GM19395 (cell line): ENCODE measurements around the gene VIL1.

ENCODE experiments used
- ATAC-seq: cut with Tn5 transposase; IDR thresholded peaks from one replicate; pipeline ENCODE4 v1.9.1; 2021; ENCODE audit warnings: mild to moderate bottlenecking, moderate library complexity; ENCODE audit not compliant: unreplicated experiment

Gene VIL1

DNA sequence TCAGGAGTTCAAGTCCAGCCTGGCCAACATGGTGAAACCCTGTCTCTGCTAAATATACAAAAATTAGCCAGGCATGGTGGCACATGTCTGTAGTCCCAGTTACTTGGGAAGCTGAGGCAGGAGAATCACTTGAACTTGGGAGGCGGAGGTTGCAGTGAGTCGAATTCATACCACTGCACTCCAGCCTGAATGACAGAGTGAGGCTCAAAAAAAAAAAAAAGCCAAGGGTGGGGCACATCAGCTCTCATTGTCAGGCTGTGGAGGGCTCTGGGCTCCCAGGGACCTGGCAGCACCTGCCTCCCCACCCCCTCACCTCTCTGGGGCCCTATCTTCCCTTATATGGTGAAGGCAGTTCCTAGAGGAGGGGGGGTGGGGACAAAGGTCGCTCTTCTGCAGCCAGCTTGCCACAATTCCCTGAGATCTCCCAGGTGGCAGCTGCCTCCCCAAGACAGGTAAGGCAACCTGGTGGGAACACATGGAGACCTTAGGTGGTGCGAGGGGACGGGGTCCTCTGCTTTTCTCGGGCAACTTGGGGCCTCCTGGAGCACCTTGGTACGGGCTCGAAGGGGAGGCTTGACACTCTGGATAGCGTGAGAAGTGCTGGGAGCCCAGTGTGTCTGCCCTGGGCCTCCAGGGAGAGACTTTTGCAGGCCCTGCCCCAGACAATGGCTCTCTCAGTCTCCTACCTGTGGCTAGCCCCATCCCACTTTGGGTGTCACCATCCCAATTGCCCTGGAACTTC is at the start of gene VIL1:
Gene VIL1, plus strand, starts transcription at position 407 of the 742 bp plus-strand sequence. CDS start 4,656 bp downstream, outside the sequence.
- ATAC-seq, result no peak

DNA sequence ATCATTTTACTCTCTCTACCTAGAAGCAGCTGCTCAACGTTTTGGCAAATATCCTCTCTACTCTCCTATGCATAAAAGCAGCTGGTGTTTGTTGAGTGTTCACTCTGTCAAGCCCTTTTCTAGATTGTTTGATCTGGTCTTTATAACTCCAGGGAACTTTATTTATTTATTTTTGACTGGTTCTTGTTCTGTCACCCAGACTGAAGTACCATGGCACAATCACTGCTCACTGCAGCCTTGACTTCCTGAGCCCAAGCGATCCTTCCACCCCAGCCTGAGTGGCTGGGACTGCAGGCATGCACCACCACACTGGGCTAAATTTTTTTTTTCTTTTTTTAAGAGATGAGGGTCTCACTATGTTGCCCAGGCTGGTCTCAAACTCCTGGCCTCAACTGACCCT is 49.6 kb upstream of the VIL1 start:
- no peak for ATAC-seq

DNA sequence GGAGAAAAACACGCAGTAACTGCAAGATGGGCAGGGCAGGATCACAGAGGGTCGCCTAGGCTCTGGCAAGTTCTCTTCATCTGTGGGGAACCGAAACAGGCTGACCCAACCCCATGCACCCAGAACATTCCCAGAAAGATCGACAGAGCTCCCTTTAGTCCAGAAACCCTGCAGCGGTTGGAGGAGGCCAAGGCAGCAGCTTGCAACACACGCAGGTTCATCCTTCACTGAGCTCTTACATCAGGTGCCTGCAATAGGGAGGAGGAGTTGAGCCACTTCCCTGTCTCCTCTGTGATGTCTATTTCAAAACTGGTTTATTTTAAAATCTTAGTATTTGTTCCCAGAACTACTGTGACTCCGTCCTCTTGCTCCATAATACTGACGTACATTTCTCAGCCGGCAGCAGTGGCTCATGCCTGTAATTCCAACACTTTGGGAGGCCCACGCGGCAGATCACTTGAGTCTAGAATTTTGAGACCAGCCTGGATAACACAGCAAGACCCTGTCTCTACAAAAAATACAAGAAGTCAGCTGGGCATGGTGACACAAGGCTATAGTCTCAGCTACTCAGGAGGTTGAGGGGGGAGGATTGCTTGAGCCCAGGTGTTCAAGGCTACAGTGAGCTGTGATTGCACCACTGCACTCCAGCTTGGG is 48.4 kb upstream of the VIL1 start:
- no peak for ATAC-seq

DNA sequence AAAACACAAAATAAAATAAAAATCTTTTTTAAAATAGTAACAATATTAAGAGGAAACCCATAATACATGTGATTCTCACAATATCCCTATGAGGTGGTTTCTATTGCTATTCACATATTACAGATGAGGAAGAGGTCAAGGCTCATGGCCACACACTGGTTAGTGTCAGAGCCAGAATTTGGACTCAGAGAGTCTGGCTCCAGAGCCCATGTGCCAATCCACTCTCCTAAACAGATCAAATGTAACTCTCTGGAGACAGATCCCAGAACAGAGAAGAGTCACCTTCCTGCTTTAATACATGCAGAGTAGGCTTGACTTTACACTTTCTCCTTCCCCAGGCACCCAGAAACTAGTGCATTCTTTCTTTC is 47.0 kb upstream of the VIL1 start:
- ATAC-seq, result no peak

DNA sequence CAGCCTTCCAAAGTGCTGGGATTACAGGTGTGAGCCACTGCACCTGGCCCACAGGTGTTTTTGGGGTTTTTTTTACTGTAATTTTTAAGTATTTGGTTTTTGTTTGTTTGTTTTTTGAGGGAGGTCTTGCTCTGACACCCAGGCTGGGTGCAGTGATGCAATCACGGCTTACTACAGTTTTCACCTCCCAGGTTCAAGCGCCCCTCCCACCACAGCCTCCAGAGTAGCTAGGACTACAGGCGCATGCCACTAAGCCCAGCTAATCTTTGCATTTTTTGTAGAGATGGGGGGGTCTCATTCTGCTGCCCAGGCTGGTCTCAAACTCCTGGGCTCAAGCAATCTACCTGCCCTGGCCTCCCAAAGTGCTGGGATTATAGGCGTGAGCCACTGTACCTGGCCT is 44.1 kb upstream of the VIL1 start:
- no peak for ATAC-seq

GRCh38 chr2:218375212-218375611 is 43.7 kb upstream of the VIL1 start:
- ATAC-seq, result no peak

- no peak for ATAC-seq
Observed at GRCh38 chr2:218378053-218378452, 40.9 kb upstream of the VIL1 start.

GRCh38 chr2:218381916-218382366 is 37.0 kb upstream of the VIL1 start, which contains the start of gene SLC11A1:
TSS of gene SLC11A1 (plus strand) at chr2:218382273. CDS start at chr2:218382369, 96 bp downstream.
- ATAC-seq, result no peak

GRCh38 chr2:218382785-218383184 is 36.1 kb upstream of the VIL1 start:
- no peak for ATAC-seq

DNA sequence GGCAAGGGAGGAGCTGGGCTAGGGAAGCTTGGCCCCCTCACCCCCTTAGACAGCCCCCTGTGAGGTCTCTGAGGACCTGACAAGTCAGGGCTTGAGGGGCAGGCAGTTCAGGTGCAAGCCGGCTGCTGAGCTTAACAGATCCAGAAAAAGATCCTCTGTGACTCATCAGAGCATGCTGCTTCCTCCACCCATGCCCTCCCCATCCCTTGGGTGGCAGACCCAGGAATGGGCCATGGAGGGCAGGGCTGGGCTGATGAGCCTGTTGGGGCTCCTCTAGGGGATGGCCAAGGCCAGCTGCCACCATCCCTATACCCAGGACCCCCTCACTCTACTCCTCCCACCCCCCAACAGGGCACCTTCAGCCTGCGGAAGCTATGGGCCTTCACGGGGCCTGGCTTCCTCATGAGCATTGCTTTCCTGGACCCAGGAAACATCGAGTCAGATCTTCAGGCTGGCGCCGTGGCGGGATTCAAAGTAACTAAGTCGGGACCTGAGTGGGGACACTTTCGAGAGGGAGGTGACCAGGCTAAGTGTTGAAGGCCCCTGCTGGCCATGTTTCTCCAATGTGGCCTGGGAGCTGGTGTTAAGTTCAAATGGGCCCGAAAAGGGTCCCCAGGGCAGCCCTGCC is 34.9 kb upstream of the VIL1 start:
- no peak for ATAC-seq

DNA sequence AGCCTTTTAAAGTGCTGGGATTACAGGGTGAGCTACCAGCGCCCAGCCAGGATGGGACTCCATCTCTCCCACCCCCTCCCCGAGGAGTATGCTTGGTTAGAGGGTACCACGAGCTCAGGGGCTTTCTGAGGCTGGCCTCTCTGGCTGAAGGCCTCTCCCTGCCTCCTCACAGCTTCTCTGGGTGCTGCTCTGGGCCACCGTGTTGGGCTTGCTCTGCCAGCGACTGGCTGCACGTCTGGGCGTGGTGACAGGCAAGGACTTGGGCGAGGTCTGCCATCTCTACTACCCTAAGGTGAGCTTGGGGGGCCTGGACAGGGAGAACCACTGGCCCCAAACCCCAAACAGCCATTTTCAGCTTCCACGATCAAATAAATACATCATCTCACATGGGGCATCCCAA is 33.9 kb upstream of the VIL1 start:
- ATAC-seq, result no peak

- no peak for ATAC-seq
Observed at GRCh38 chr2:218386505-218387368, 32.2 kb upstream of the VIL1 start.

DNA sequence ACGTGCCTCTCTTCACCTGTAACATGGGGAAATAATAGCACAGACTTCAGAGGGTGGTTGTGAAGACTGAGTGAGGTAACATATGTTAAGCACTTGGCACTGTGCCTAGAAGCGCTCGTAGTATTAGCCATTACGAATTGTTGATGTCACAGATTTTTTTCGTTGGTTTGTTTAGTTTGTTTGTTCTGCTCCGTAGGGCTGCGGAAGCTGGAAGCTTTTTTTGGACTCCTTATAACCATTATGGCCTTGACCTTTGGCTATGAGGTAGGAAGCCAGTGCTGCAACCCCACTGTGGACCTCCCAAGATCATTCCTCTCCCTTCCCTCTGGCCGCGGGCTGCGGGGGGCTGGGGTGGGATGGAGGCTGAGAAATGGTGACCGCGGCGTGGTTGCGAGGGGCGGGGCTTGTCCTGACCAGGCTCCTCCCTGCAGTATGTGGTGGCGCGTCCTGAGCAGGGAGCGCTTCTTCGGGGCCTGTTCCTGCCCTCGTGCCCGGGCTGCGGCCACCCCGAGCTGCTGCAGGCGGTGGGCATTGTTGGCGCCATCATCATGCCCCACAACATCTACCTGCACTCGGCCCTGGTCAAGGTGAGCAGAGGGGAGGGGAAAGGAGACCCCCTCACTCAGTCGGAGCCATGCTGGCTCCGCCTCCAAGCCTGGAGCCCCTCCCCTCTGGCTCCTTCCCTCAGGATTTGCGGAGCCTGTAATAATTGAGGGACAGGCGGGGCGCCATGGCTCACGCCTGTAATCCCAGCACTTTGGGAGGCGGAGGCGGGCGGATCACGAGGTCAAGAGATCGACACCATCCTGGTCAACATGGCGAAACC is 31.3 kb upstream of the VIL1 start:
- no peak for ATAC-seq

GRCh38 chr2:218389333-218390150 is 29.4 kb upstream of the VIL1 start:
- no peak for ATAC-seq

DNA sequence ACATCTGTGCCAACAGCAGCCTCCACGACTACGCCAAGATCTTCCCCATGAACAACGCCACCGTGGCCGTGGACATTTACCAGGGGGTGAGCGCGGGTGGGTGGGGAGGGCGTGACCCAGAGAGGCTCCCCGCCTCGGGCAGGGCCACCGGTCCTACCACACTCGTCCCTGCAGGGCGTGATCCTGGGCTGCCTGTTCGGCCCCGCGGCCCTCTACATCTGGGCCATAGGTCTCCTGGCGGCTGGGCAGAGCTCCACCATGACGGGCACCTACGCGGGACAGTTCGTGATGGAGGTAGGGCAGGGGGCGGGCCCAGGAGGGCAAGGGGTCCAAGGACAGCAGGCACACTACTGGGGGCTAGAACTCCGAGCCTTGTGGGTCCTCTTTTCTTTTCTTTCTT is 27.7 kb upstream of the VIL1 start:
- no peak for ATAC-seq

DNA sequence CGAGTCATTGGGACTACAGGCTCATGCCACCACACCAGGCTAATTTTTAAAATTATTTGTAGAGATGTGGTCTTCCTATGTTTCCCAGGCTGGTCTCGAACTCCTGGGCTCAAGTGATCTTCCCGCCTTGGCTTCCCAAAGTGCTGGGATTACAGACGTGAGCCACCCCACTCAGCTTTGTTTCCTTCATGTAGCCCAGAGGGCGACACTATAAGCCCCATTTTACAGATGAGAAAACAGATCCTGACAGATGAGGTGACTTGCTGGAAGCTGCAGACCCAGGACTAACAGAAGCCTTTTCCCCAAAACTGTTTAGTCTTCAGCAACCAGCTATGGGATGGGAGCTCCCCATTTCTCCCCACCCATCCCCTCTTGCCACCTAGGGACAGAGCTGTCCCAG is 26.5 kb upstream of the VIL1 start:
- ATAC-seq, result no peak

GRCh38 chr2:218392891-218393462 is 25.9 kb upstream of the VIL1 start:
- ATAC-seq, result no peak

DNA sequence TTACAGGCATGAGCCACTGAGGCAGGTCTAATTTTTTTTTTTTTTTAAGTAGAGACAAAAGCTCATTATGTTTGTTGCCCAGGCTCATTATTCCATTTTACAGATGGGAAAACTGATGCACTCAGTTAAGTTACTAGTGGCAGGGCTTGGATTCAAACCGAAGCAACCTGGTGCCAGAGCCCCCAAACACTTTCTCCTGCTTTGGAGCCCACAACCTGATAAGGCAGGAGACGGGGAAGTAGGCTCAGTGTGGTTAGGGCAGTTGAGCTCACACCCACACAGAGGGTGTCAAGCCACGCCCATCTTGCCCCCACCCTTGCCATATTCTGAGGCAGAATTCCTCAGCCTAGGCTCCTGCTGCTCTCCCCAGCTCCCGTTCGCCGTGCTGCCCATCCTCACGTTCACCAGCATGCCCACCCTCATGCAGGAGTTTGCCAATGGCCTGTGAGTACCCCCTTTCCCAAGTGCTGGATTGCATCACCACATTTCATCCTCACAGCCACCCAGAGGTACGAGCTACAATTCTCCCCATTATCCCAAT is 25.1 kb upstream of the VIL1 start:
- ATAC-seq, result no peak
